HepG2 (cell line): ENCODE data around the gene SPAG6. TPM values are rescaled to one million over a fixed set of nuclear protein-coding genes. Genes with fewer than 3 reads are reported as not detected.
A peak's percentile ranks its signal among the peaks of the same experiment; 100 is the strongest.

Experiments used
- ATAC-seq: fragments of 200-7000 bp; cut with Tn5 transposase; 3 replicates; pipeline ENCODE4 v1.9.1; 2020; ENCODE audit warnings: mild to moderate bottlenecking, moderate library complexity
- BruUV-seq: library from RNA; stranded (reverse); fragments of 400-500 nt; replicated peaks from 2 replicates; lab custom pipeline; 2021; lab: Mats Ljungman, UMichigan
- CTCF ChIA-PET: fragments of 300-600 bp; formaldehyde crosslinking; extraction: SDS; loops from one replicate; lab custom pipeline; 2021; ENCODE audit warnings: low total read pairs, inconsistent platforms, low intra/inter-chr PET ratio; lab: Yijun Ruan, JAX
- POLR2A ChIA-PET: fragments of 350-600 bp; sonication (Branson Sonifier 250); formaldehyde crosslinking; loops from one replicate; lab custom pipeline; 2020; ENCODE audit warnings: antibody characterized with exemption, inconsistent platforms; lab: Yijun Ruan, JAX
- DNase-seq: peaks from one replicate; pipeline ENCODE4 v3.0.0-alpha.2; 2015; ENCODE audit warnings: low spot score
- FAIRE-seq: peaks from 3 replicates; lab custom pipeline; 2011; peaks lifted over from hg19 to GRCh38; lab: Jason Lieb, UNC
- H2AFZ ChIP-seq: one replicate; pipeline ENCODE4 v1.6.1; 2011; ENCODE audit warnings: low read length, inconsistent platforms
- H3K27ac ChIP-seq: fragments of 300-600 bp; 3 replicates; pipeline ENCODE4 v1.8.0; 2011; ENCODE audit warnings: mixed run types, mild to moderate bottlenecking, mixed read lengths, low read length, inconsistent platforms; ENCODE audit not compliant: insufficient read depth; ENCODE audit errors: extremely low read length
- H3K27me3 ChIP-seq, 2 experiments: fragments of 200-600 bp in 1 of 2; 2 replicates in 1 of 2; 3 replicates in 1 of 2; pipeline versions ENCODE4 v1.6.0 to v1.8.0; 2011; ENCODE audit warnings: low read length in 2 of 2, mild to moderate bottlenecking in 2 of 2, moderate library complexity in 2 of 2, inconsistent platforms in 1 of 2; ENCODE audit not compliant: insufficient read depth in 2 of 2, control insufficient read depth in 1 of 2
- H3K36me3 ChIP-seq, 2 experiments: fragments of 200-600 bp in 1 of 2; replicated peaks in 1 of 2; 2 replicates in 1 of 2; 3 replicates in 1 of 2; pipeline versions ENCODE4 v1.5.1 to v1.8.0; 2011; ENCODE audit warnings: low read length in 2 of 2, inconsistent platforms in 1 of 2; ENCODE audit not compliant: insufficient read depth in 2 of 2, control insufficient read depth in 1 of 2
- H3K4me1 ChIP-seq: 2 replicates; pipeline ENCODE4 v1.5.1; 2012; ENCODE audit warnings: low read length, inconsistent platforms; ENCODE audit not compliant: insufficient read depth
- H3K4me2 ChIP-seq: 2 replicates; pipeline ENCODE4 v1.6.0; 2011; ENCODE audit warnings: low read depth, low read length, inconsistent platforms
- H3K4me3 ChIP-seq, 3 experiments: fragments of 200-600 bp in 1 of 3; sonication (generic), shearing (Covaris generic) in 1 of 3; replicated peaks in 1 of 3; 2 replicates each; pipeline ENCODE4 v1.5.1; 2011 to 2016; ENCODE audit warnings: low read length in 3 of 3, inconsistent platforms in 2 of 3, low read depth in 2 of 3, mild to moderate bottlenecking in 2 of 3, control low read depth in 1 of 3, mixed read lengths in 1 of 3; ENCODE audit not compliant: insufficient read depth in 1 of 3
- H3K79me2 ChIP-seq: one replicate; pipeline ENCODE4 v1.6.1; 2011; ENCODE audit warnings: low read length, inconsistent platforms; ENCODE audit not compliant: insufficient read depth
- H3K9ac ChIP-seq: 2 replicates; pipeline ENCODE4 v1.6.0; 2011; ENCODE audit warnings: mild to moderate bottlenecking, low read depth, low read length, inconsistent platforms; ENCODE audit not compliant: insufficient read depth
- H3K9me3 ChIP-seq: 2 replicates; pipeline ENCODE4 v1.5.1; 2012; ENCODE audit warnings: mild to moderate bottlenecking, low read length
- H4K20me1 ChIP-seq: 2 replicates; pipeline ENCODE4 v1.6.0; 2011; ENCODE audit warnings: inconsistent platforms, mild to moderate bottlenecking, low read length, moderate library complexity; ENCODE audit not compliant: insufficient read depth
- ATF7 ChIP-seq, 2 experiments: fragments of 450-650 bp in 1 of 2; sonication (generic) in 1 of 2; formaldehyde crosslinking in 1 of 2; IDR thresholded peaks; 2 replicates each; pipeline versions ENCODE4 v1.4.0 to v1.6.1; 2016 to 2020; ENCODE audit warnings: antibody characterized with exemption in 1 of 2, mild to moderate bottlenecking in 1 of 2, missing genetic modification reagents in 1 of 2
- DPF2 ChIP-seq: sonication (generic); formaldehyde crosslinking; IDR thresholded peaks from 2 replicates; pipeline ENCODE4 v1.4.0; 2020; ENCODE audit warnings: mild to moderate bottlenecking, low read depth, missing genetic modification reagents, borderline replicate concordance
- FOXA1 ChIP-seq, 2 experiments: fragments of 450-650 bp in 1 of 2; sonication (generic) in 1 of 2; formaldehyde crosslinking in 1 of 2; IDR thresholded peaks; 2 replicates each; pipeline versions ENCODE4 v1.4.0 to v1.6.1; 2016 to 2020; ENCODE audit warnings: missing genetic modification reagents in 1 of 2
- HIC2 ChIP-seq: sonication (generic); formaldehyde crosslinking; IDR thresholded peaks from 2 replicates; pipeline ENCODE4 v1.9.0; 2022; ENCODE audit warnings: low read depth, missing genetic modification reagents
- HMG20A ChIP-seq: IDR thresholded peaks from 2 replicates; pipeline ENCODE4 v1.6.1; 2016; ENCODE audit warnings: borderline replicate concordance
- KAT2B ChIP-seq: fragments of 150-350 bp; IDR thresholded peaks from 2 replicates; pipeline ENCODE4 v1.6.1; 2014; ENCODE audit warnings: low read depth, low read length, borderline replicate concordance
- KLF6 ChIP-seq: IDR thresholded peaks from 2 replicates; pipeline ENCODE4 v1.8.0; 2016; ENCODE audit warnings: missing biosample characterization, missing genetic modification reagents
- MED13 ChIP-seq: sonication (generic); formaldehyde crosslinking; IDR thresholded peaks from 2 replicates; pipeline ENCODE4 v1.5.0; 2020; ENCODE audit warnings: missing genetic modification reagents
- PAWR ChIP-seq: sonication (generic); formaldehyde crosslinking; IDR thresholded peaks from 2 replicates; pipeline ENCODE4 v1.4.0; 2020; ENCODE audit warnings: missing genetic modification reagents, mild to moderate bottlenecking, borderline replicate concordance
- RBFOX2 ChIP-seq: fragments of 200-400 bp; formaldehyde crosslinking; IDR thresholded peaks from 2 replicates; pipeline ENCODE4 v1.6.1; 2017; ENCODE audit warnings: low read depth, mild to moderate bottlenecking, low read length
- SUZ12 ChIP-seq: fragments of 150-350 bp; IDR thresholded peaks from 2 replicates; pipeline ENCODE4 v1.6.1; 2014; ENCODE audit warnings: low read depth, low read length
- ZBTB33 ChIP-seq: sonication (generic); formaldehyde crosslinking; IDR thresholded peaks from 2 replicates; pipeline ENCODE4 v1.4.0; 2020; ENCODE audit warnings: missing genetic modification reagents
- ZNF530 ChIP-seq: sonication (generic); formaldehyde crosslinking; IDR thresholded peaks from 2 replicates; pipeline ENCODE4 v1.5.0; 2020; ENCODE audit warnings: low read depth, mild to moderate bottlenecking, missing genetic modification reagents
- WGBS: methylation state at CpG from one replicate; pipeline ENCODE4 v1.1.6; 2017; ENCODE audit warnings: low lambda C conversion rate; 5-methylcytosine and 5-hydroxymethylcytosine counted together
- in situ Hi-C: cut with HindIII; loops from 2 replicates; pipeline ENCODE4 v1.10.0; 2017; ENCODE audit warnings: low pct_unique_long_range_greater_than_20kb; ENCODE audit not compliant: extremely low pct_ligation_motif_present
- intact Hi-C: fragments of 100-400 bp; cut with micrococcal nuclease; formaldehyde crosslinking; loops from one replicate; pipeline ENCODE4 v1.10.0; 2022; ENCODE audit not compliant: unreplicated experiment
- polyA plus RNA-seq, 8 experiments: library from polyadenylated mRNA; depleted of rRNA in 3 of 8; stranded (reverse) in 7 of 8; unstranded in 1 of 8; fragments of >200 nt; fragmentation: Illumina TruSeq in 4 of 8; extraction: Trizol in 4 of 8; gene quantifications; 2 replicates each; pipeline versions ENCODE4 v1.2.1 to v1.2.3, GENCODE V29; 2011 to 2016; ENCODE audit warnings: low read depth in 4 of 8, missing spikeins in 1 of 8, mixed read lengths in 1 of 8; ENCODE audit not compliant: insufficient read depth in 1 of 8
- total RNA-seq, 5 experiments: library from RNA; depleted of rRNA; stranded (reverse); fragments of >200 nt; fragmentation: Illumina TruSeq; extraction: Trizol; gene quantifications; 2 replicates each; pipeline ENCODE4 v1.2.3, GENCODE V29; 2016; ENCODE audit warnings: low read depth in 1 of 5
- TF ChIP-seq, protein P1 (sequence below): sonication (generic); formaldehyde crosslinking; IDR thresholded peaks from 2 replicates; pipeline ENCODE4 v1.5.0; 2020; ENCODE audit warnings: missing genetic modification reagents

SPAG6 gene
- total and polyA plus RNA-seq, 2 of the 13 experiments (the other 11 are each of a cell fraction or from before 2014, with no cell fraction given): not detected

DNA sequence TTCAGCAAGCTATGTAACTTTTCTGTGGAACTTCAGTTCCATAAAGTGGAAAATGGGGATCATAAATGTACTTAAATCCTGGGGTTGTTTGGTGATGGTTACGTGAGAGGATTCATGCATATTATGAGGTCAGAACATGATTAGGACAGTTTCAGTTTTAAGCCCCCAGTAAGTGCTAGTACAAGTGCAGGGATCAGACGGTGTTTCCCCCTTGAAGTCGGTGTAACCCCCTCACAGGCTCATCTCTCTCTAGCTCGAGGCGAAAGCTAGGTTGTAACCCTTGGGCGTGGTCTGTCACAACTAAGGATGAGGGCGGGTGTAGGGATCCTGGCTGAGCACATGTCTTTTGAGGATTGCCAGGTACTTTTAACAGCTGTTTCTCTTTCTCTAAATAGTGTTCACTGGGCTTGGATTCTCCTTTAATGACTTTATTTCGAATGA, 84.7 kb downstream of the SPAG6 start (continued):
- TF ChIP-seq ZNF530 (CRISPR knock-in tag) (no peak), DPF2 (CRISPR knock-in tag) (no peak), MED13 (CRISPR knock-in tag) (no peak), KAT2B (no peak)

- peaks cover 26% of the 10 kb centered on the region for H3K4me1 ChIP-seq
- no peak overlapping the region for H2AFZ ChIP-seq
These were observed 88.6 kb downstream of the SPAG6 start for GRCh38 chr10:22433875-22434274.

GRCh38 chr10:22434521-22434920, 89.2 kb downstream of the SPAG6 start:
- Histone ChIP-seq H3K79me2 (no peaks in the 10 kb centered on the region), H2AFZ (no peak overlapping the region), H3K4me3 (no peak overlapping the region), H3K9ac (no peak overlapping the region), H3K4me2 (no peak overlapping the region), H3K9me3 (no peaks in the 10 kb centered on the region), H3K4me1 (peaks cover 20% of the 10 kb centered on the region), H4K20me1 (no peaks in the 10 kb centered on the region), H3K27me3 (peaks cover 0 to 16% of the 10 kb centered on the region in 2 experiments; a peak in 4 of 5 replicates), H3K36me3 (no peaks in the 10 kb centered on the region), H3K27ac (no peak overlapping the region)
- BruUV-seq: no TSS peak
- ChIA-PET CTCF (no interaction called here), POLR2A (no interaction called here)
- in situ Hi-C loops (no loop called here), intact Hi-C loops (loop anchor here (10.0 kb wide), 1 partner anchor 430 kb away; the partner anchor contains the start of gene DNAJC1)
- DNase-seq: no peak
- no peak for ATAC-seq
- FAIRE-seq: no peak
- WGBS: 32% methylated on average over 2 of the region's 2 CpGs
- no peak for TF ChIP-seq HIC2 (CRISPR knock-in tag)
- no peak for TF ChIP-seq ZBTB33
- no peak for TF ChIP-seq KLF6 (CRISPR knock-in tag)
- TF ChIP-seq DPF2 (CRISPR knock-in tag): no peak
- no peak for TF ChIP-seq RBFOX2
- no peak for TF ChIP-seq FOXA1 (IDR thresholded peaks at IDR 0.05)
- TF ChIP-seq FOXA1 (CRISPR knock-in tag; IDR thresholded peaks at IDR 0.05): no peak
- no peak for TF ChIP-seq HMG20A (CRISPR knock-in tag)
- TF ChIP-seq, protein P1, sequence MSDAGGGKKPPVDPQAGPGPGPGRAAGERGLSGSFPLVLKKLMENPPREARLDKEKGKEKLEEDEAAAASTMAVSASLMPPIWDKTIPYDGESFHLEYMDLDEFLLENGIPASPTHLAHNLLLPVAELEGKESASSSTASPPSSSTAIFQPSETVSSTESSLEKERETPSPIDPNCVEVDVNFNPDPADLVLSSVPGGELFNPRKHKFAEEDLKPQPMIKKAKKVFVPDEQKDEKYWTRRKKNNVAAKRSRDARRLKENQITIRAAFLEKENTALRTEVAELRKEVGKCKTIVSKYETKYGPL (CRISPR knock-in tag): no peak
- TF ChIP-seq SUZ12: no peak

More at GRCh38 chr10:22433875-22434274, 88.6 kb downstream of the SPAG6 start:
- in situ Hi-C loops: no loop called here
- intact Hi-C loops: loop anchor here (10.0 kb wide), 1 partner anchor 429 kb away; the partner anchor contains the start of gene DNAJC1
- Histone ChIP-seq H3K4me2 (no peak overlapping the region), H3K9me3 (no peaks in the 10 kb centered on the region), H3K27me3 (peaks cover 0 to 16% of the 10 kb centered on the region in 2 experiments; a peak in 4 of 5 replicates), H3K4me3 (no peak overlapping the region), H3K27ac (no peak overlapping the region), H4K20me1 (no peaks in the 10 kb centered on the region), H3K9ac (no peak overlapping the region), H3K36me3 (no peaks in the 10 kb centered on the region), H3K79me2 (no peaks in the 10 kb centered on the region)
- ATAC-seq (no peak), FAIRE-seq (no peak), DNase-seq (no peak)
- BruUV-seq: no TSS peak
- 0% methylated on average over 2 of the region's 2 CpGs for WGBS
- TF ChIP-seq PAWR (CRISPR knock-in tag) (no peak), ATF7 (IDR thresholded peaks at IDR 0.05) (peak; percentile 80), ATF7 (CRISPR knock-in tag; IDR thresholded peaks at IDR 0.05) (no peak)
- POLR2A ChIA-PET: no interaction called here
- CTCF ChIA-PET: no interaction called here
